GM19395 (cell line): ENCODE data around the gene ATP1B1.
"Not testable (repeated sequence)": the region's sequence is repeated elsewhere in the genome, so short reads cannot be mapped to it uniquely, and the experiment has no call there.

Experiments
- ATAC-seq: cut with Tn5 transposase; IDR thresholded peaks from one replicate; pipeline ENCODE4 v1.9.1; 2021; ENCODE audit warnings: mild to moderate bottlenecking, moderate library complexity; ENCODE audit not compliant: unreplicated experiment

The ATP1B1 gene

GRCh38 chr1:169113613-169114119, 7.2 kb downstream of the ATP1B1 start:
- ATAC-seq = no peak

GRCh38 chr1:169115891-169116585, 9.5 kb downstream of the ATP1B1 start:
- ATAC-seq = no peak

GRCh38 chr1:169117014-169117413, 10.5 kb downstream of the ATP1B1 start:
- no peak for ATAC-seq

GRCh38 chr1:169117599-169117998, 11.1 kb downstream of the ATP1B1 start:
- no peak for ATAC-seq

GRCh38 chr1:169118227-169118626, 11.7 kb downstream of the ATP1B1 start:
- no peak for ATAC-seq

GRCh38 chr1:169119405-169119804, 12.9 kb downstream of the ATP1B1 start:
- ATAC-seq = no peak

GRCh38 chr1:169120066-169120465, 13.6 kb downstream of the ATP1B1 start:
- ATAC-seq = no peak

- no peak for ATAC-seq
Observed at GRCh38 chr1:169121146-169121923, 14.8 kb downstream of the ATP1B1 start.

- ATAC-seq = no peak
Observed at GRCh38 chr1:169122976-169123375, 16.5 kb downstream of the ATP1B1 start.

GRCh38 chr1:169124459-169124858, 18.0 kb downstream of the ATP1B1 start:
- ATAC-seq = no peak

- not testable (repeated sequence) for ATAC-seq
Observed at GRCh38 chr1:169125597-169125996, 19.1 kb downstream of the ATP1B1 start.

GRCh38 chr1:169126335-169126734, 19.8 kb downstream of the ATP1B1 start:
- ATAC-seq = no peak

GRCh38 chr1:169127305-169127704, 20.8 kb downstream of the ATP1B1 start:
- ATAC-seq = no peak

- ATAC-seq = no peak
Observed at GRCh38 chr1:169128562-169128961, 22.1 kb downstream of the ATP1B1 start.

GRCh38 chr1:169129109-169129784, 22.8 kb downstream of the ATP1B1 start:
- ATAC-seq = no peak

GRCh38 chr1:169130683-169131082, 24.2 kb downstream of the ATP1B1 start:
- no peak for ATAC-seq

- ATAC-seq = no peak
Observed at GRCh38 chr1:169132512-169133227, 26.2 kb downstream of the ATP1B1 start.

GRCh38 chr1:169133228-169133576, 26.7 kb downstream of the ATP1B1 start:
- no peak for ATAC-seq

GRCh38 chr1:169133801-169134502, 27.5 kb downstream of the ATP1B1 start:
- ATAC-seq = no peak

- no peak for ATAC-seq
Observed at GRCh38 chr1:169137357-169137756, 30.9 kb downstream of the ATP1B1 start.
